BLaER1 (cell line): ENCODE measurements around the gene MRPL14.

Source experiments
- H3K27ac ChIP-seq: shearing (Covaris generic); formaldehyde crosslinking; 2 replicates; pipeline ENCODE4 v1.8.1; 2022
- H3K27me3 ChIP-seq: shearing (Covaris generic); formaldehyde crosslinking; 2 replicates; pipeline ENCODE4 v1.8.1; 2022
- H3K36me3 ChIP-seq: shearing (Covaris generic); formaldehyde crosslinking; 2 replicates; pipeline ENCODE4 v1.8.1; 2022
- H3K4me1 ChIP-seq: shearing (Covaris generic); formaldehyde crosslinking; 2 replicates; pipeline ENCODE4 v1.8.1; 2022
- H3K4me2 ChIP-seq: shearing (Covaris generic); formaldehyde crosslinking; 2 replicates; pipeline ENCODE4 v1.8.1; 2022
- H3K4me3 ChIP-seq: shearing (Covaris generic); formaldehyde crosslinking; 2 replicates; pipeline ENCODE4 v1.8.1; 2022
- H3K9ac ChIP-seq: shearing (Covaris generic); formaldehyde crosslinking; 2 replicates; pipeline ENCODE4 v1.8.1; 2022
- H3K9me3 ChIP-seq: shearing (Covaris generic); formaldehyde crosslinking; 2 replicates; pipeline ENCODE4 v1.8.1; 2022
- H4K20me1 ChIP-seq: shearing (Covaris generic); formaldehyde crosslinking; 2 replicates; pipeline ENCODE4 v1.8.1; 2022
- Cebpa-rat ChIP-seq: shearing (Covaris generic); IDR thresholded peaks from 2 replicates; pipeline ENCODE4 v1.8.1; 2022

MRPL14 gene

GRCh38 chr6:44139351-44139743 lies 12.1 kb upstream of the MRPL14 start:
- no peak for TF ChIP-seq Cebpa-rat
- Histone ChIP-seq H4K20me1 (no peaks in the 10 kb centered on the region; the same call in 1 of the 2 replicates), H3K9me3 (no peaks in the 10 kb centered on the region), H3K27me3 (no peaks in the 10 kb centered on the region), H3K36me3 (peaks cover 71% of the 10 kb centered on the region), H3K4me3 (no peak overlapping the region), H3K9ac (no peak overlapping the region), H3K4me2 (no peak overlapping the region), H3K4me1 (peaks cover 24% of the 10 kb centered on the region), H3K27ac (no peak overlapping the region)

- H4K20me1 ChIP-seq, result peaks cover 4% of the 10 kb centered on the region; the same call in 1 of the 2 replicates
- no peaks in the 10 kb centered on the region for H3K9me3 ChIP-seq
- no peak for TF ChIP-seq Cebpa-rat
- no peaks in the 10 kb centered on the region for H3K27me3 ChIP-seq
- H3K9ac ChIP-seq, result no peak overlapping the region
- no peak overlapping the region for H3K27ac ChIP-seq
- H3K4me2 ChIP-seq, result no peak overlapping the region
- peaks cover 30% of the 10 kb centered on the region for H3K4me1 ChIP-seq
- H3K4me3 ChIP-seq, result no peak overlapping the region
- H3K36me3 ChIP-seq, result peaks cover 66% of the 10 kb centered on the region
Observed at GRCh38 chr6:44138717-44139350, 11.6 kb upstream of the MRPL14 start.

GRCh38 chr6:44135875-44136274 lies 8.6 kb upstream of the MRPL14 start:
- Histone ChIP-seq H3K27me3 (no peaks in the 10 kb centered on the region), H3K4me3 (no peak overlapping the region), H4K20me1 (peaks cover 27% of the 10 kb centered on the region; the same call in 1 of the 2 replicates), H3K9me3 (no peaks in the 10 kb centered on the region), H3K4me1 (peaks cover 59% of the 10 kb centered on the region), H3K36me3 (peaks cover 47% of the 10 kb centered on the region), H3K27ac (no peak overlapping the region), H3K9ac (no peak overlapping the region), H3K4me2 (peak overlapping the region; percentile 80)
- no peak for TF ChIP-seq Cebpa-rat

GRCh38 chr6:44135173-44135758 lies 8.0 kb upstream of the MRPL14 start:
- no peak overlapping the region for H3K27ac ChIP-seq
- H3K36me3 ChIP-seq, result peaks cover 41% of the 10 kb centered on the region
- no peak for TF ChIP-seq Cebpa-rat
- H3K27me3 ChIP-seq, result no peaks in the 10 kb centered on the region
- no peak overlapping the region for H3K9ac ChIP-seq
- H3K9me3 ChIP-seq, result no peaks in the 10 kb centered on the region
- H3K4me1 ChIP-seq, result peaks cover 65% of the 10 kb centered on the region
- peaks cover 27% of the 10 kb centered on the region; the same call in 1 of the 2 replicates for H4K20me1 ChIP-seq
- H3K4me3 ChIP-seq, result no peak overlapping the region
- peak overlapping the region; percentile 80 for H3K4me2 ChIP-seq

- Histone ChIP-seq H3K27ac (0 out of 2 replicates have a peak overlapping the region, but pooled peaks have one; percentile 47), H3K27me3 (no peaks in the 10 kb centered on the region), H3K4me3 (no peak overlapping the region; the same call in 1 of the 2 replicates), H4K20me1 (peaks cover 38% of the 10 kb centered on the region), H3K9ac (peak overlapping the region; percentile 38; the same call in 1 of the 2 replicates), H3K9me3 (no peaks in the 10 kb centered on the region), H3K4me2 (peak overlapping the region; percentile 80), H3K4me1 (peaks cover 72% of the 10 kb centered on the region), H3K36me3 (peaks cover 31% of the 10 kb centered on the region)
- no peak for TF ChIP-seq Cebpa-rat
Observed at GRCh38 chr6:44133981-44134711, 6.9 kb upstream of the MRPL14 start.

- TF ChIP-seq Cebpa-rat, result no peak
- Histone ChIP-seq H3K27ac (peak overlapping the region; percentile 47; the same call in 1 of the 2 replicates), H4K20me1 (peaks cover 44% of the 10 kb centered on the region), H3K4me1 (peaks cover 73% of the 10 kb centered on the region), H3K36me3 (peaks cover 31% of the 10 kb centered on the region), H3K4me2 (peak overlapping the region; percentile 80), H3K9me3 (no peaks in the 10 kb centered on the region), H3K9ac (peak overlapping the region; percentile 60; the same call in 1 of the 2 replicates), H3K4me3 (peak overlapping the region; percentile 47), H3K27me3 (no peaks in the 10 kb centered on the region)
Observed at GRCh38 chr6:44133003-44133931, 6.0 kb upstream of the MRPL14 start.

GRCh38 chr6:44132476-44132875 lies 5.2 kb upstream of the MRPL14 start:
- no peak for TF ChIP-seq Cebpa-rat
- H3K4me3 ChIP-seq, result peak overlapping the region; percentile 47
- peak overlapping the region; percentile 80 for H3K4me2 ChIP-seq
- peak overlapping the region; percentile 60; the same call in 1 of the 2 replicates for H3K9ac ChIP-seq
- H3K9me3 ChIP-seq, result no peaks in the 10 kb centered on the region
- peaks cover 74% of the 10 kb centered on the region for H3K4me1 ChIP-seq
- peak overlapping the region; percentile 47; the same call in 1 of the 2 replicates for H3K27ac ChIP-seq
- no peaks in the 10 kb centered on the region for H3K27me3 ChIP-seq
- H3K36me3 ChIP-seq, result peaks cover 27% of the 10 kb centered on the region
- peaks cover 45% of the 10 kb centered on the region for H4K20me1 ChIP-seq

GRCh38 chr6:44131892-44132291 lies 4.6 kb upstream of the MRPL14 start:
- TF ChIP-seq Cebpa-rat, result no peak
- Histone ChIP-seq H3K27me3 (no peaks in the 10 kb centered on the region), H3K27ac (no peak overlapping the region), H3K4me2 (peak overlapping the region; percentile 80), H3K4me1 (peaks cover 74% of the 10 kb centered on the region), H3K4me3 (no peak overlapping the region), H4K20me1 (peaks cover 45% of the 10 kb centered on the region), H3K9ac (peak overlapping the region; percentile 60; the same call in 1 of the 2 replicates), H3K9me3 (no peaks in the 10 kb centered on the region), H3K36me3 (peaks cover 21% of the 10 kb centered on the region)

GRCh38 chr6:44129841-44130322 lies 2.6 kb upstream of the MRPL14 start:
- H3K4me2 ChIP-seq, result 0 out of 2 replicates have a peak overlapping the region, but pooled peaks have one; percentile 6
- TF ChIP-seq Cebpa-rat, result no peak

More at GRCh38 chr6:44129841-44130322, 2.6 kb upstream of the MRPL14 start:
- Histone ChIP-seq H3K36me3 (0 out of 2 replicates have a peak, but pooled peaks cover 4% of the 10 kb centered on the region), H3K4me1 (peaks cover 80% of the 10 kb centered on the region), H3K9ac (no peak overlapping the region), H3K9me3 (no peaks in the 10 kb centered on the region), H4K20me1 (peaks cover 64% of the 10 kb centered on the region), H3K27me3 (no peaks in the 10 kb centered on the region), H3K27ac (no peak overlapping the region), H3K4me3 (no peak overlapping the region)
